Endothelial cell of umbilical vein (primary cell): ENCODE data around the gene PLA2G2A. TPM values are rescaled to one million over a fixed set of nuclear protein-coding genes. Genes with fewer than 3 reads are reported as not detected.

Experiments
- BruUV-seq: library from RNA; stranded (reverse); fragments of 400-500 nt; replicated peaks from 2 replicates; lab custom pipeline; 2021; lab: Mats Ljungman, UMichigan
- CTCF ChIA-PET: fragments of 300-600, 350-600 bp; sonication (Branson Sonifier 250); formaldehyde crosslinking; loops from one replicate; lab custom pipeline; 2021; ENCODE audit warnings: antibody characterized with exemption, inconsistent platforms; lab: Charles Lee
- POLR2A ChIA-PET: fragments of 300-600, 350-600 bp; sonication (Branson Sonifier 250); formaldehyde crosslinking; loops from one replicate; lab custom pipeline; 2021; ENCODE audit warnings: antibody characterized with exemption, inconsistent platforms; lab: Charles Lee
- DNase-seq: peaks from one replicate; pipeline ENCODE4 v3.0.0-alpha.2; 2011; ENCODE audit warnings: low read depth, low spot score
- FAIRE-seq: peaks from 2 replicates; lab custom pipeline; 2011; peaks lifted over from hg19 to GRCh38; lab: Jason Lieb, UNC
- H2AFZ ChIP-seq: 2 replicates; pipeline ENCODE4 v1.6.0; 2012; ENCODE audit warnings: low read depth, low read length, control low read depth, inconsistent platforms
- H3K27ac ChIP-seq: 2 replicates; pipeline ENCODE4 v1.5.1; 2011; ENCODE audit warnings: low read depth, mild to moderate bottlenecking, control low read depth, low read length, moderate library complexity; ENCODE audit not compliant: insufficient read depth
- H3K27me3 ChIP-seq, 2 experiments: 2 replicates each; pipeline versions ENCODE4 v1.6.0 to v1.6.1; 2011; ENCODE audit warnings: low read length in 2 of 2, mixed read lengths in 1 of 2; ENCODE audit not compliant: control insufficient read depth in 2 of 2, insufficient read depth in 2 of 2
- H3K36me3 ChIP-seq, 2 experiments: 2 replicates in 1 of 2; 3 replicates in 1 of 2; pipeline ENCODE4 v1.5.1; 2011; ENCODE audit warnings: low read length in 2 of 2, mild to moderate bottlenecking in 1 of 2, moderate library complexity in 1 of 2; ENCODE audit not compliant: control insufficient read depth in 2 of 2, insufficient read depth in 2 of 2; ENCODE audit errors: extremely low read depth in 1 of 2
- H3K4me1 ChIP-seq: 3 replicates; pipeline ENCODE4 v1.5.1; 2011; ENCODE audit warnings: mild to moderate bottlenecking, low read length; ENCODE audit not compliant: control insufficient read depth, insufficient read depth; ENCODE audit errors: extremely low read depth
- H3K4me2 ChIP-seq: 2 replicates; pipeline ENCODE4 v1.6.1; 2011; ENCODE audit warnings: low read length, control low read depth, mixed read lengths; ENCODE audit not compliant: insufficient read depth
- H3K4me3 ChIP-seq, 3 experiments: fragments of 200-600 bp in 1 of 3; sonication (generic), shearing (Covaris generic) in 1 of 3; replicated peaks in 1 of 3; 2 replicates each; pipeline ENCODE4 v1.5.1; 2011 to 2016; ENCODE audit warnings: control low read depth in 3 of 3, low read length in 3 of 3, mild to moderate bottlenecking in 2 of 3, inconsistent platforms in 1 of 3, low read depth in 1 of 3, moderate library complexity in 1 of 3; ENCODE audit not compliant: insufficient read depth in 1 of 3
- H3K79me2 ChIP-seq: 2 replicates; pipeline ENCODE4 v1.6.0; 2012; ENCODE audit warnings: low read length, inconsistent platforms; ENCODE audit not compliant: control insufficient read depth, insufficient read depth
- H3K9ac ChIP-seq: replicated peaks from 2 replicates; pipeline ENCODE3; 2011; ENCODE audit warnings: low read length, control low read depth; ENCODE audit not compliant: insufficient read depth; ENCODE audit errors: extremely low read depth
- H3K9me1 ChIP-seq: replicated peaks from 3 replicates; pipeline ENCODE4 v1.6.0; 2011; ENCODE audit warnings: mild to moderate bottlenecking, low read length; ENCODE audit not compliant: control insufficient read depth, insufficient read depth; ENCODE audit errors: extremely low read depth
- H3K9me3 ChIP-seq: replicated peaks from 2 replicates; pipeline ENCODE4 v1.5.1; 2012; ENCODE audit warnings: low read length, inconsistent platforms; ENCODE audit not compliant: control insufficient read depth, insufficient read depth
- H4K20me1 ChIP-seq: replicated peaks from 2 replicates; pipeline ENCODE3; 2011; ENCODE audit warnings: mild to moderate bottlenecking, low read length; ENCODE audit not compliant: control insufficient read depth, insufficient read depth; ENCODE audit errors: extremely low read depth
- CTCF ChIP-seq, 2 donors: IDR thresholded peaks; 1 replicate in 1 of 2; 2 replicates in 1 of 2; pipeline ENCODE4 v1.5.1; 2011; ENCODE audit warnings: low read length in 2 of 2, mild to moderate bottlenecking in 2 of 2, moderate library complexity in 2 of 2, control low read depth in 1 of 2, inconsistent platforms in 1 of 2, low read depth in 1 of 2; ENCODE audit not compliant: insufficient read depth in 1 of 2; ENCODE audit errors: extremely low read depth in 1 of 2
- EZH2 ChIP-seq: IDR thresholded peaks from 2 replicates; pipeline ENCODE4 v1.6.1; 2012; ENCODE audit warnings: borderline replicate concordance, low read depth, mild to moderate bottlenecking, moderate library complexity, low read length, inconsistent platforms; ENCODE audit not compliant: severe bottlenecking
- GATA2 ChIP-seq: IDR thresholded peaks from 2 replicates; pipeline ENCODE4 v1.7.0; 2011; ENCODE audit warnings: low read depth, mild to moderate bottlenecking, moderate library complexity, mixed read lengths, low read length; ENCODE audit not compliant: insufficient read length, insufficient read depth
- JUN ChIP-seq: IDR thresholded peaks from 2 replicates; pipeline ENCODE4 v1.6.1; 2011; ENCODE audit warnings: borderline replicate concordance, low read depth; ENCODE audit not compliant: insufficient read length, insufficient read depth
- MAX ChIP-seq: IDR thresholded peaks from 2 replicates; pipeline ENCODE4 v1.6.1; 2011; ENCODE audit not compliant: insufficient read depth, insufficient read length
- POLR2A ChIP-seq: IDR thresholded peaks from 2 replicates; pipeline ENCODE4 v1.6.1; 2012; ENCODE audit warnings: low read depth, mild to moderate bottlenecking, control low read depth, low read length
- POLR2AphosphoS5 ChIP-seq: IDR thresholded peaks from 2 replicates; pipeline ENCODE4 v1.6.1; 2012; ENCODE audit warnings: low read depth, mild to moderate bottlenecking, control low read depth, low read length, moderate library complexity; ENCODE audit not compliant: insufficient read depth
- dilution Hi-C: fragments of 300-500 bp; cut with MboI; formaldehyde crosslinking; loops from one replicate; pipeline ENCODE4 v1.15.0; 2019; ENCODE audit warnings: low sequenced_read_pairs; ENCODE audit not compliant: extremely low pct_ligation_motif_present
- intact Hi-C: fragments of 100-400 bp; cut with micrococcal nuclease; formaldehyde crosslinking; loops from one replicate; pipeline ENCODE4 v1.10.0; 2022
- polyA plus RNA-seq, 4 experiments: library from polyadenylated mRNA; depleted of rRNA in 3 of 4; stranded (reverse) in 3 of 4; unstranded in 1 of 4; fragments of >200 nt; gene quantifications; 2 replicates each; pipeline versions ENCODE4 v1.2.1 to v1.2.3, GENCODE V29; 2011 to 2012; ENCODE audit warnings: missing spikeins in 1 of 4
- total RNA-seq: library from RNA; stranded (reverse); gene quantifications from 2 replicates; pipeline ENCODE4 v1.2.3, GENCODE V29; 2021

The PLA2G2A gene
- total and polyA plus RNA-seq, 2 donors (not counting 3 experiments of a cell fraction or from before 2014, with no cell fraction given) = not detected

GRCh38 chr1:19964542-19964941 lies 14.9 kb downstream of the PLA2G2A start:
- FAIRE-seq (no peak), DNase-seq (no peak)
- no peak for TF ChIP-seq MAX
- no peak for TF ChIP-seq POLR2A
- no peak for TF ChIP-seq CTCF (IDR thresholded peaks at IDR 0.05; ENCODE audit: extremely low read depth in 1 of 2, insufficient read depth in 1 of 2, low read depth in 1 of 2, low read length in 2 of 2)
- TF ChIP-seq JUN = no peak
- TF ChIP-seq GATA2 = no peak
- no peak for TF ChIP-seq EZH2
- TF ChIP-seq POLR2AphosphoS5 = no peak
- Histone ChIP-seq H4K20me1 (no peaks in the 10 kb centered on the region), H3K4me1 (no peaks in the 10 kb centered on the region), H3K27me3 (peaks cover 0 to 1% of the 10 kb centered on the region in 2 experiments), H3K9me3 (no peaks in the 10 kb centered on the region), H3K27ac (no peak overlapping the region), H3K9me1 (no peaks in the 10 kb centered on the region), H3K4me2 (no peak overlapping the region), H3K9ac (no peak overlapping the region), H3K79me2 (no peaks in the 10 kb centered on the region), H3K36me3 (no peaks in the 10 kb centered on the region), H2AFZ (no peak overlapping the region), H3K4me3 (no peak overlapping the region)
- intact Hi-C loops = no loop called here
- POLR2A ChIA-PET = no interaction called here
- dilution Hi-C loops = no loop called here
- BruUV-seq = no TSS peak
- CTCF ChIA-PET = interaction anchor here (2.3 kb wide), 1 partner anchor 10 kb away, joined by 9 read pairs; no protein-coding TSS in a partner anchor
